ENCODE data around the gene RAPGEF1. TPM values are rescaled to one million over a fixed set of nuclear protein-coding genes. Genes with fewer than 3 reads are reported as not detected.
A peak's percentile ranks its signal among the peaks of the same experiment; 100 is the strongest.

Gene RAPGEF1
- polyA plus RNA-seq, 2 of the 4 experiments (the other 2 are of a cell fraction): 21.6 to 27.7 TPM

DNA sequence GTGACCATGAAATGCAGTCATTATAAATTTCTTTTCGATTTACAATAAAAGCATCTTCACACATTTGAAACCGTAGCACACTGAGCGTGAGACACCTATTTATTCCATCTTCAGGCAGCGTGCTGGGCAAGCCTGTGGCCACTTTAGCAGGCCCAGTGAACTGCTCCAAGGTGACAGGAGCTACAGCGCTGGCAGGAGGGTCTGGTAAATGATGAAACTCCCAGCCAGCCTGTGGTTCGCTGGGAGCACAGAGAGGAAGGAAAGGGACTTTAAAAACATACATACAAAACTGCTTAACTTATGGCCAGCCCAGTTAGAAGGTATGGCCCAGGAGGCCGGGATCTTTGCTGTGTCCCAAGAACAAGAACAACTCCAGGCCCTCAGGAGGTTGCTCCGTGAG is 5.1 kb downstream of the RAPGEF1 start (continued):
- TF ChIP-seq ATOH8 (CRISPR knock-in tag; IDR thresholded peaks at IDR 0.05; ENCODE audit: low read depth) (no peak), ZNF302 (CRISPR knock-in tag; IDR thresholded peaks at IDR 0.05) (no peak), KDM1A (IDR thresholded peaks at IDR 0.05; ENCODE audit: low read depth) (no peak), NFE2L2 (conservative IDR thresholded peaks at IDR 0.05; ENCODE audit: low read length) (no peak), RCOR1 (IDR thresholded peaks at IDR 0.05; ENCODE audit: low read depth, low read length) (no peak), GATA3 (IDR thresholded peaks at IDR 0.05; ENCODE audit: borderline replicate concordance) (no peak), NR3C1 (IDR thresholded peaks at IDR 0.05) (no peak)

DNA sequence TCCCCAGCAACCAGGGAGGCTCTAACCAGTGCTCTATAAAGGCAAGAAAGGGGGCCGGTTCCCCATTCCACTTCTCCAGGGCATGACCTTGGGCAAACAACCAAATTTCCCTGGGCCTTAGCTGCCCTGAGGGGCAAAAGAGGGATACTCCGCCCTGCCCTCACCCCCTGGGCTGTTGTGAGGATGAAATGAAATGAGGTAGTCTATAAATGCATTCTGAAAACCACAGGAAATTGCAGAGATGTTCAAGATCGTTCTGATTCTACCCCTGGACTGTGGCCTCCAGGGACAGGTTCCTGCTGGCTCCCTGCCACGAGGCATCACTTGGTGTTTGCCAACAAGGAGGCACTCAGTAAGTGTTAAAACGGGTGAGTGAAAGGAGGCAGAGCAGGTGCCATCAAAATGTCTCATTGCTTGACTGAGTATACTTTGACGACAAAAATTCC is 5.7 kb downstream of the RAPGEF1 start:
- CTCF ChIA-PET: interaction anchor here (1.2 to 25.4 kb wide), 4 partner anchors 11 to 134 kb away, joined by 3 to 737 read pairs (median 7); no protein-coding TSS in a partner anchor
- FAIRE-seq (no peak), DNase-seq (ENCODE audit: low read depth in 1 of 2, low spot score in 1 of 2) (peak in 1 of 2 experiments; percentile 52), ATAC-seq (peak; percentile 5; a peak in 3 of 6 replicates)
- Histone ChIP-seq H3K4me2 (peak overlapping the region; percentile 75), H3K27ac (peak overlapping the region; percentile 67 to 79), H3K9me3 (no peaks in the 10 kb centered on the region), H3K4me1 (peaks cover 76% of the 10 kb centered on the region), H3K4me3 (peak overlapping the region; percentile 0; the same call in 2 of the 3 replicates)
- 7% methylated on average over 6 of the region's 6 CpGs for whole genome bisulfite sequencing (ENCODE audit: missing lambda C conversion rate)
- POLR2A ChIA-PET: interaction anchor here (1.2 kb wide), 1 partner anchor 142 kb away, joined by 3 read pairs; no protein-coding TSS in a partner anchor
- TF ChIP-seq GATA3 (IDR thresholded peaks at IDR 0.05; ENCODE audit: borderline replicate concordance): 0 out of 2 replicates have a peak, but pooled peaks have one; percentile 29
- no peak for TF ChIP-seq ZSCAN20 (CRISPR knock-in tag; IDR thresholded peaks at IDR 0.05)
- TF ChIP-seq JUNB (IDR thresholded peaks at IDR 0.05): no peak
- 0 out of 2 replicates have a peak, but pooled peaks have one; percentile 50 for TF ChIP-seq ESRRA (IDR thresholded peaks at IDR 0.05; ENCODE audit: borderline replicate concordance, low read length)
- TF ChIP-seq EHF (CRISPR knock-in tag; IDR thresholded peaks at IDR 0.05): no peak

DNA sequence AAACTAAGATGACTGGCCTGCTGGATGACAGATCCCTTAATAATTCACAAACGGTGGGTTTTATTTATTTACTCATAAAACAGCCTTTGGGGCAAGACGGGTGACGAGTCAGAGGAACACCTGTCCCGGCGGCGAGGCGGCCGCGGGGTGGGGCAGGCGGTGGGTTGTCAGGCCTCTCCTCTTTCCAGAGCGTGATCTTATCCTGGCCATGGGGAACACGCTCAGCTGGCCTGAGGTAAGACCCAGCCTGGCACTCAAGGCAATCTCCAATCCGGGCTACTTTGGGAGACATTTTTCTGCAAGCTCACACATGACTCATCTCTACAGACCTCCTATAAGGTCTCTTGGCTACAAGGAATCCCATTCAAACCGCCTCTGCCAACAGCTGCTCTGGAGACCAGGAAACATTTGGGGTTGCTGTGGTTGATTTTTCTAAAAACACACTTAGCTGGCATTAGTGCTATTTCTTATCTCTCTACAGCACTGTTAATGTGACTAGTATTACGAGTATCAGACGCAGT is 6.3 kb downstream of the RAPGEF1 start:
- Histone ChIP-seq H3K4me1 (peaks cover 79% of the 10 kb centered on the region), H3K27ac (peak overlapping the region; percentile 67 to 79), H3K9me3 (no peaks in the 10 kb centered on the region), H3K4me3 (peak overlapping the region; percentile 0; the same call in 2 of the 3 replicates), H3K4me2 (peak overlapping the region; percentile 75)
- POLR2A ChIA-PET: interaction anchor here (1.2 kb wide), 1 partner anchor 142 kb away, joined by 3 read pairs; no protein-coding TSS in a partner anchor
- CTCF ChIA-PET: interaction anchor here (1.2 to 25.4 kb wide), 3 partner anchors 11 to 133 kb away, joined by 3 to 737 read pairs (median 5); no protein-coding TSS in a partner anchor
- DNase-seq (ENCODE audit: low read depth in 1 of 2, low spot score in 1 of 2): peak; percentile 86 to 88
- FAIRE-seq: no peak
- peak; percentile 86 to 87 for ATAC-seq
- 4% methylated on average over 15 of the region's 16 CpGs for WGBS (ENCODE audit: missing lambda C conversion rate)
- no peak for TF ChIP-seq TP53 (CRISPR knock-in tag; IDR thresholded peaks at IDR 0.05)
- no peak for TF ChIP-seq HOXB5 (CRISPR knock-in tag; IDR thresholded peaks at IDR 0.05)
- no peak for TF ChIP-seq BHLHE40 (IDR thresholded peaks at IDR 0.05; ENCODE audit: low read depth, low read length)
- TF ChIP-seq, protein P1, sequence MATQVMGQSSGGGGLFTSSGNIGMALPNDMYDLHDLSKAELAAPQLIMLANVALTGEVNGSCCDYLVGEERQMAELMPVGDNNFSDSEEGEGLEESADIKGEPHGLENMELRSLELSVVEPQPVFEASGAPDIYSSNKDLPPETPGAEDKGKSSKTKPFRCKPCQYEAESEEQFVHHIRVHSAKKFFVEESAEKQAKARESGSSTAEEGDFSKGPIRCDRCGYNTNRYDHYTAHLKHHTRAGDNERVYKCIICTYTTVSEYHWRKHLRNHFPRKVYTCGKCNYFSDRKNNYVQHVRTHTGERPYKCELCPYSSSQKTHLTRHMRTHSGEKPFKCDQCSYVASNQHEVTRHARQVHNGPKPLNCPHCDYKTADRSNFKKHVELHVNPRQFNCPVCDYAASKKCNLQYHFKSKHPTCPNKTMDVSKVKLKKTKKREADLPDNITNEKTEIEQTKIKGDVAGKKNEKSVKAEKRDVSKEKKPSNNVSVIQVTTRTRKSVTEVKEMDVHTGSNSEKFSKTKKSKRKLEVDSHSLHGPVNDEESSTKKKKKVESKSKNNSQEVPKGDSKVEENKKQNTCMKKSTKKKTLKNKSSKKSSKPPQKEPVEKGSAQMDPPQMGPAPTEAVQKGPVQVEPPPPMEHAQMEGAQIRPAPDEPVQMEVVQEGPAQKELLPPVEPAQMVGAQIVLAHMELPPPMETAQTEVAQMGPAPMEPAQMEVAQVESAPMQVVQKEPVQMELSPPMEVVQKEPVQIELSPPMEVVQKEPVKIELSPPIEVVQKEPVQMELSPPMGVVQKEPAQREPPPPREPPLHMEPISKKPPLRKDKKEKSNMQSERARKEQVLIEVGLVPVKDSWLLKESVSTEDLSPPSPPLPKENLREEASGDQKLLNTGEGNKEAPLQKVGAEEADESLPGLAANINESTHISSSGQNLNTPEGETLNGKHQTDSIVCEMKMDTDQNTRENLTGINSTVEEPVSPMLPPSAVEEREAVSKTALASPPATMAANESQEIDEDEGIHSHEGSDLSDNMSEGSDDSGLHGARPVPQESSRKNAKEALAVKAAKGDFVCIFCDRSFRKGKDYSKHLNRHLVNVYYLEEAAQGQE (IDR thresholded peaks at IDR 0.05): no peak
- no peak for TF ChIP-seq CBX8 (IDR thresholded peaks at IDR 0.05)
- no peak; the same call in 1 of the 2 replicates for TF ChIP-seq PBX3 (IDR thresholded peaks at IDR 0.05)
- TF ChIP-seq NPAS2 (CRISPR knock-in tag; IDR thresholded peaks at IDR 0.05; ENCODE audit: borderline replicate concordance): no peak
- no peak for TF ChIP-seq ATOH8 (CRISPR knock-in tag; IDR thresholded peaks at IDR 0.05; ENCODE audit: low read depth)
- TF ChIP-seq ELK1 (IDR thresholded peaks at IDR 0.05; ENCODE audit: low read depth, low read length): no peak
- TF ChIP-seq, protein P2, sequence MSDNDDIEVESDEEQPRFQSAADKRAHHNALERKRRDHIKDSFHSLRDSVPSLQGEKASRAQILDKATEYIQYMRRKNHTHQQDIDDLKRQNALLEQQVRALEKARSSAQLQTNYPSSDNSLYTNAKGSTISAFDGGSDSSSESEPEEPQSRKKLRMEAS (IDR thresholded peaks at IDR 0.05): peak; percentile 72
- no peak for TF ChIP-seq HMGXB4 (CRISPR knock-in tag; IDR thresholded peaks at IDR 0.05; ENCODE audit: borderline replicate concordance)
- TF ChIP-seq KDM5A (IDR thresholded peaks at IDR 0.05): no peak
- TF ChIP-seq MAFK (IDR thresholded peaks at IDR 0.05; ENCODE audit: partially characterized antibody): peak; percentile 63
- no peak for TF ChIP-seq FOSB (CRISPR knock-in tag; IDR thresholded peaks at IDR 0.05)
- TF ChIP-seq, protein P3, sequence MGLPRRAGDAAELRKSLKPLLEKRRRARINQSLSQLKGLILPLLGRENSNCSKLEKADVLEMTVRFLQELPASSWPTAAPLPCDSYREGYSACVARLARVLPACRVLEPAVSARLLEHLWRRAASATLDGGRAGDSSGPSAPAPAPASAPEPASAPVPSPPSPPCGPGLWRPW (IDR thresholded peaks at IDR 0.05): no peak
